Neural cell (in vitro differentiated cells): ENCODE measurements around the gene ENAH. TPM values are rescaled to one million over a fixed set of nuclear protein-coding genes. Genes with fewer than 3 reads are reported as not detected.
A peak's percentile ranks its signal among the peaks of the same experiment; 100 is the strongest.

ENCODE experiments used
- H2AFZ ChIP-seq: fragments of 200-600, 300-800 bp; sonication (generic), shearing (Covaris generic); 2 replicates; pipeline ENCODE4 v1.6.0; 2014; ENCODE audit warnings: low read depth, mild to moderate bottlenecking, antibody characterized with exemption, low read length, moderate library complexity
- H3F3A ChIP-seq: fragments of 200-600 bp; shearing (Covaris generic); 2 replicates; pipeline ENCODE4 v1.6.1; 2016; ENCODE audit warnings: mild to moderate bottlenecking, moderate library complexity, mixed read lengths, antibody characterized with exemption, low read length; ENCODE audit not compliant: insufficient read depth, poor library complexity, severe bottlenecking
- H3K27ac ChIP-seq: fragments of 200-600, 300-800 bp; sonication (generic), shearing (Covaris generic); 2 replicates; pipeline ENCODE4 v1.5.1; 2014; ENCODE audit warnings: mild to moderate bottlenecking, low read length, moderate library complexity
- H3K27me3 ChIP-seq: fragments of 300-800, 200-600 bp; sonication (generic), shearing (Covaris generic); 2 replicates; pipeline ENCODE4 v1.6.0; 2014; ENCODE audit warnings: mild to moderate bottlenecking, low read depth, low read length, moderate library complexity; ENCODE audit not compliant: insufficient read depth
- H3K36me3 ChIP-seq: fragments of 300-800, 200-600 bp; sonication (generic), shearing (Covaris generic); 2 replicates; pipeline ENCODE4 v1.5.1; 2014; ENCODE audit warnings: mild to moderate bottlenecking, antibody characterized with exemption, low read length, moderate library complexity; ENCODE audit not compliant: insufficient read depth
- H3K4me2 ChIP-seq: fragments of 300-800, 200-600 bp; sonication (generic), shearing (Covaris generic); 2 replicates; pipeline ENCODE4 v1.6.0; 2014; ENCODE audit warnings: mild to moderate bottlenecking, low read length
- H3K4me3 ChIP-seq: fragments of 300-800, 200-600 bp; sonication (generic), shearing (Covaris generic); 2 replicates; pipeline ENCODE4 v1.5.1; 2014; ENCODE audit warnings: mild to moderate bottlenecking, low read length, moderate library complexity
- H3K79me2 ChIP-seq: fragments of 200-600 bp; shearing (Covaris generic); replicated peaks from 2 replicates; pipeline ENCODE4 v1.6.0; 2014; ENCODE audit warnings: mild to moderate bottlenecking, low read length, moderate library complexity; ENCODE audit not compliant: insufficient read depth
- H3K9ac ChIP-seq: fragments of 300-800, 200-600 bp; sonication (generic), shearing (Covaris generic); 2 replicates; pipeline ENCODE4 v1.6.1; 2016; ENCODE audit warnings: mild to moderate bottlenecking, low read length, mixed read lengths
- H3K9me2 ChIP-seq: fragments of 200-600 bp; shearing (Covaris generic); 2 replicates; pipeline ENCODE4 v1.6.1; 2016; ENCODE audit warnings: mild to moderate bottlenecking, low read length, mixed read lengths; ENCODE audit not compliant: insufficient read depth
- H3K9me3 ChIP-seq: fragments of 200-600, 300-800 bp; sonication (generic), shearing (Covaris generic); 2 replicates; pipeline ENCODE4 v1.6.1; 2016; ENCODE audit warnings: mild to moderate bottlenecking, mixed run types, low read length, moderate library complexity, mixed read lengths
- H4K20me1 ChIP-seq: fragments of 200-600 bp; shearing (Covaris generic); 2 replicates; pipeline ENCODE4 v1.6.1; 2016; ENCODE audit warnings: mild to moderate bottlenecking, mixed run types; ENCODE audit not compliant: insufficient read depth
- CTCF ChIP-seq: fragments of 450-650 bp; IDR thresholded peaks from 2 replicates; pipeline ENCODE4 v1.5.1; 2014; ENCODE audit warnings: antibody characterized with exemption, mild to moderate bottlenecking, moderate library complexity; ENCODE audit not compliant: poor library complexity, severe bottlenecking
- EP300 ChIP-seq: fragments of 450-650 bp; conservative IDR thresholded peaks from 2 replicates; pipeline ENCODE4 v1.6.1; 2014; ENCODE audit warnings: antibody characterized with exemption, mild to moderate bottlenecking, moderate library complexity; ENCODE audit not compliant: poor library complexity, severe bottlenecking
- EZH2 ChIP-seq: fragments of 200-600, 300-800 bp; shearing (Covaris generic), sonication (generic); IDR thresholded peaks from 2 replicates; pipeline ENCODE4 v1.6.1; 2014; ENCODE audit warnings: antibody characterized with exemption, low read length, borderline replicate concordance, mild to moderate bottlenecking; ENCODE audit not compliant: insufficient read depth, poor library complexity, severe bottlenecking
- MXI1 ChIP-seq: fragments of 450-650 bp; conservative IDR thresholded peaks from 2 replicates; pipeline ENCODE4 v1.6.1; 2014; ENCODE audit warnings: antibody characterized with exemption, mild to moderate bottlenecking; ENCODE audit not compliant: poor library complexity, severe bottlenecking
- POLR2AphosphoS5 ChIP-seq: IDR thresholded peaks from 2 replicates; pipeline ENCODE4 v1.6.1; 2012
- RAD21 ChIP-seq: fragments of 450-650 bp; conservative IDR thresholded peaks from 2 replicates; pipeline ENCODE4 v1.6.1; 2014; ENCODE audit warnings: antibody characterized with exemption, mild to moderate bottlenecking, moderate library complexity
- REST ChIP-seq: IDR thresholded peaks from 2 replicates; pipeline ENCODE4 v1.6.1; 2012; ENCODE audit warnings: borderline replicate concordance
- SMC3 ChIP-seq: fragments of 450-650 bp; conservative IDR thresholded peaks from 2 replicates; pipeline ENCODE4 v1.6.1; 2014; ENCODE audit warnings: antibody characterized with exemption, mild to moderate bottlenecking, moderate library complexity; ENCODE audit not compliant: poor library complexity
- TAF1 ChIP-seq: IDR thresholded peaks from 2 replicates; pipeline ENCODE4 v1.6.1; 2012; ENCODE audit warnings: low read depth
- polyA plus RNA-seq: library from polyadenylated mRNA; depleted of rRNA; stranded (reverse); fragments of >200 nt; gene quantifications from 2 replicates; pipeline ENCODE4 v1.2.3, GENCODE V29; 2014

Gene ENAH
- polyA plus RNA-seq, 1 donor from 2014 or later, result 58.4 TPM

GRCh38 chr1:225485991-225486530, 166.9 kb downstream of the ENAH start:
- Histone ChIP-seq H3K4me2 (no peak overlapping the region), H3K36me3 (no peaks in the 10 kb centered on the region), H3K4me3 (no peak overlapping the region), H3K9ac (no peak overlapping the region), H3K9me2 (no peaks in the 10 kb centered on the region), H2AFZ (no peak overlapping the region), H3K79me2 (no peaks in the 10 kb centered on the region), H3K27ac (no peak overlapping the region), H3F3A (no peaks in the 10 kb centered on the region), H3K27me3 (no peaks in the 10 kb centered on the region), H4K20me1 (no peaks in the 10 kb centered on the region), H3K9me3 (no peaks in the 10 kb centered on the region)
- no peak for TF ChIP-seq MXI1
- no peak for TF ChIP-seq EZH2
- TF ChIP-seq REST, result no peak

GRCh38 chr1:225485226-225485625, 167.7 kb downstream of the ENAH start:
- Histone ChIP-seq H3K36me3 (no peaks in the 10 kb centered on the region), H4K20me1 (no peaks in the 10 kb centered on the region), H3K9me3 (no peaks in the 10 kb centered on the region), H3K9ac (no peak overlapping the region), H3F3A (no peaks in the 10 kb centered on the region), H2AFZ (no peak overlapping the region), H3K4me2 (no peak overlapping the region), H3K9me2 (no peaks in the 10 kb centered on the region), H3K27ac (no peak overlapping the region), H3K4me3 (no peak overlapping the region), H3K27me3 (no peaks in the 10 kb centered on the region), H3K79me2 (no peaks in the 10 kb centered on the region)
- TF ChIP-seq MXI1 (no peak), POLR2AphosphoS5 (peak; percentile 18)

- H3K9ac ChIP-seq, result no peak overlapping the region
- no peaks in the 10 kb centered on the region for H3K36me3 ChIP-seq
- no peaks in the 10 kb centered on the region for H3K9me3 ChIP-seq
- H3K27ac ChIP-seq, result no peak overlapping the region
- H3F3A ChIP-seq, result no peaks in the 10 kb centered on the region
- no peak overlapping the region for H2AFZ ChIP-seq
- H3K9me2 ChIP-seq, result no peaks in the 10 kb centered on the region
- H3K79me2 ChIP-seq, result no peaks in the 10 kb centered on the region
- H3K4me3 ChIP-seq, result no peak overlapping the region
- TF ChIP-seq REST, result no peak
- no peak for TF ChIP-seq SMC3
- no peak for TF ChIP-seq POLR2AphosphoS5
- no peak for TF ChIP-seq TAF1
- TF ChIP-seq CTCF, result no peak
- no peak for TF ChIP-seq EP300
- no peak for TF ChIP-seq RAD21
- TF ChIP-seq MXI1, result no peak
- no peak for TF ChIP-seq EZH2
- no peaks in the 10 kb centered on the region for H3K27me3 ChIP-seq
- no peak overlapping the region for H3K4me2 ChIP-seq
- no peaks in the 10 kb centered on the region for H4K20me1 ChIP-seq
Observed at GRCh38 chr1:225484657-225485214, 168.2 kb downstream of the ENAH start.
